ENCODE results near the gene SEPSECS. TPM values are rescaled to one million over a fixed set of nuclear protein-coding genes. Genes with fewer than 3 reads are reported as not detected.

SEPSECS gene
- total and polyA plus RNA-seq, 2 of the 13 experiments (the other 11 are each of a cell fraction or from before 2014, with no cell fraction given), result 9.4 to 14.3 TPM

GRCh38 chr4:25160714-25161592 lies 704 bp upstream of the SEPSECS start (continued):
- no peak for TF ChIP-seq ZNF512B (CRISPR knock-in tag; IDR thresholded peaks at IDR 0.05; ENCODE audit: borderline replicate concordance)
- TF ChIP-seq HOXD1 (CRISPR knock-in tag; IDR thresholded peaks at IDR 0.05), result no peak
- peak; percentile 7 for TF ChIP-seq ZNF781 (CRISPR knock-in tag; IDR thresholded peaks at IDR 0.05; ENCODE audit: borderline replicate concordance, not compliant biosample characterization)
- TF ChIP-seq ZNF331 (CRISPR knock-in tag; IDR thresholded peaks at IDR 0.05), result no peak
- TF ChIP-seq IKZF4 (CRISPR knock-in tag; IDR thresholded peaks at IDR 0.05; ENCODE audit: borderline replicate concordance, low read depth, not compliant biosample characterization), result peak; percentile 24
- TF ChIP-seq SIN3A (IDR thresholded peaks at IDR 0.05; ENCODE audit: borderline replicate concordance, low read depth, low read length), result peak; percentile 27; the same call in 1 of the 2 replicates
- no peak for TF ChIP-seq ZNF441 (CRISPR knock-in tag; IDR thresholded peaks at IDR 0.05; ENCODE audit: borderline replicate concordance)

- ChIA-PET CTCF (ENCODE audit: low intra/inter-chr PET ratio, low total read pairs) (no interaction called here), POLR2A (interaction anchor here (0.7 to 3.7 kb wide), 4 partner anchors 14 to 154 kb away, joined by 3 to 30 read pairs (median 18); partner anchors contain the start of genes PI4K2B and ZCCHC4)
- DNase-seq (ENCODE audit: low spot score) (no peak), ATAC-seq (no peak), FAIRE-seq (no peak)
- Histone ChIP-seq H3K27me3 (ENCODE audit: control insufficient read depth in 1 of 2, insufficient read depth in 2 of 2, low read length in 2 of 2) (no peaks in the 10 kb centered on the region; a peak in 1 of 5 replicates), H3K4me3 (replicated peaks in 1 of 3; ENCODE audit: insufficient read depth in 1 of 3, low read depth in 2 of 3, low read length in 3 of 3) (peak overlapping the region; percentile 70 to 84 (median 79); a peak in 5 of 6 replicates), H3K4me1 (ENCODE audit: insufficient read depth, low read length) (peaks cover 67% of the 10 kb centered on the region), H3K4me2 (ENCODE audit: low read depth, low read length) (peak overlapping the region; percentile 82), H3K27ac (ENCODE audit: extremely low read length, insufficient read depth, low read length) (peak overlapping the region; percentile 99), H2AFZ (ENCODE audit: low read length) (no peak overlapping the region), H3K79me2 (ENCODE audit: insufficient read depth, low read length) (peaks cover 37% of the 10 kb centered on the region), H3K36me3 (replicated peaks in 1 of 2; ENCODE audit: control insufficient read depth in 1 of 2, insufficient read depth in 2 of 2, low read length in 2 of 2) (0 out of 5 replicates have a peak, but pooled peaks cover 0 to 2% of the 10 kb centered on the region in 2 experiments), H3K9ac (ENCODE audit: insufficient read depth, low read depth, low read length) (peak overlapping the region; percentile 96), H3K9me3 (ENCODE audit: low read length) (no peaks in the 10 kb centered on the region), H4K20me1 (ENCODE audit: insufficient read depth, low read length) (no peaks in the 10 kb centered on the region)
- in situ Hi-C loops (cut with HindIII; ENCODE audit: extremely low pct_ligation_motif_present, low pct_unique_long_range_greater_than_20kb) (no loop called here), intact Hi-C loops (cut with micrococcal nuclease; ENCODE audit: unreplicated experiment) (no loop called here)
- TF ChIP-seq TIGD3 (CRISPR knock-in tag; IDR thresholded peaks at IDR 0.05; ENCODE audit: borderline replicate concordance) (no peak), PRPF4 (IDR thresholded peaks at IDR 0.05; ENCODE audit: low read depth, low read length, poor library complexity, severe bottlenecking) (peak; percentile 0)
- BruUV-seq (replicated peaks), result no TSS peak
- WGBS (ENCODE audit: low lambda C conversion rate), result 75% methylated on average over 7 of the region's 7 CpGs
Measured at GRCh38 chr4:25158817-25159216, 1.4 kb downstream of the SEPSECS start.
